RPMI7951 (cell line): Measurements from ENCODE around the gene JTB. TPM values are rescaled to one million over a fixed set of nuclear protein-coding genes. Genes with fewer than 3 reads are reported as not detected.

ENCODE experiments used
- DNase-seq: peaks from one replicate; pipeline ENCODE4 v3.0.0-alpha.2; 2012; ENCODE audit warnings: low read depth
- total RNA-seq: library from RNA; depleted of rRNA; stranded (reverse); fragments of >200 nt; shearing (Covaris generic); gene quantifications from 2 replicates; pipeline ENCODE4 v1.2.3, GENCODE V29; 2014

The JTB gene
- total RNA-seq, 1 experiment from 2014 or later: 155 TPM

DNA sequence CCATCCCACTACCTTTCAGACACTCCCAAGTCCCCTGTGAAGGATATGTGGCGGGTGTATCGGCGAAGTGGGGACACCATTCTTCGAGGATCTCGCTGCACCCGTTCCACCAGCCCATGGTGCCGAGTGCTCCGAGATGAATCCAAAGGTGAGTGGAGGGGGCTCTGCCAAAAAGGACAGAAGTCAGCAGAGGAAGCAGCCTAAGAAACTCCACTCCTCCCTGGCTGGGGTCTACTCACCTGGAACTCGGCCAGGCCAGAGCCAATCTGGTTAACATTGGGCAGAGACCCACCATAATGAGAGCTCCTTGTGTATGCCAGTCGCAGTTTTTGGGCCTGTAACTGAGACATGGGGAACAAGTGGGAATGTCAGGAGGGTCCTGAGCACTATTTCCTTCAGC lies 22.6 kb downstream of the JTB start:
- no peak for DNase-seq

DNA sequence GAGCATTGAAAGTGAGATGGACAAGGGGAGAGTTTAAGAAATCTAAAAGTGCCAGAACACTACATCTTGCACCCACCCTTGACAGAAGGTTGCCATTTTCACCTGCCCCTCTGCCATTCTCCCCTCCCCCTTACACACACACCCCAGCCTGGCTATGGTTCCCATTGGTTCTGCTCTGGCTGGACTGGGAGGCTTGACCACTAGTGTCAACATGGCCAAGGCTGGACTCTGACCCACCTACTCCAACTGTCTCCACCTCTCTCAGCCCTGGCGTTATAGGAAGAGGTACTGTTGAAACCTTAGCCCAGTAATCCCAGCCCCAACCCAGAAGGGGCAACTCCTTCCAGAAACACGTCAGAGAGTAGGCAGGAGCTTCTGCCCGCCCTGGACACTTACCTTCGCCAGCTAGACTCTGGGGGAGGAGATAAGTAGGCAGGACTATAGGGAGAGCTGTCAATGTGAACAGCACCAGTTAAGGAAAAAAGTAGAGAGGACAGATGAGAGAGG lies 23.6 kb downstream of the JTB start:
- DNase-seq: no peak

DNA sequence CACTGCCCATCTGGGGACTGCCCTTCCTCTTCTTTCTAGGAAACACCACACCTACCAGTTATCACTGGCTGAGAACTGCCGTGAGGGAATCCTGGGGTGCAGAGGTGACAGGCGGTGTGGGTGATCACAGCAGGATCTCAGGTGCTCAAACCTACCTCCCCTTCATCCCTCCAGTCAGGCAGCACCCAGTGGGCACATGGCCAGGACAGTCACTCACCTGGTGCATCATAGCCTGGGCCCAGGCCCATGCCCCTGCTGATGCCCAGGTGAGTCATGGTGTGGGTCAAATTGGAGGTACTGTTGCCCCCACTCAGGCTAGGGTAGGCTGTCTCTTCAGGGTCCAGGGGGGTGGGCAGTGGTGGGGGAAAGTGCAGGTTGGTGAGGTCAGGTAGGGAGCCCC lies 25.7 kb downstream of the JTB start:
- DNase-seq: no peak

DNA sequence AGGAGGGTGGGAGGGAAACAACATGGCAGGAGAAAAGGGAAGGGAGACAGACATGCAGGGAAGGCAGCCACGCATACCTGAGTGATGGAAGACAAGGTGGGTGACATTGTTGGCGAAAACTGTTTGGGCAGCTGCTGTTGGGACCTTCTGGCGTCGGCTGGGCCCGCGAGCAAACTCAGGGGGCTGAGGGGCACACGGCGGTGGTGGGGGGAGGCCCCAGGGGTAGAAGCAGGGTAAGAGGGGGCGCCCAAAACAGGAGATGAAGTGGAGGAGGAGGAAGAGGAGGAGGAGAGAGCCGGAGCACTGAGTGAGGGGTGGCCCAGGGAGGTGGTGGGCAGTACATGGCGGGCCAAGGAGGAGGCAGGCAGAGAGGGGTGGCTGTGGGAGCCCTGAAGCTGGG lies 26.3 kb downstream of the JTB start:
- DNase-seq: no peak

GRCh38 chr1:153946622-153947241 lies 30.7 kb downstream of the JTB start, which contains the start of gene DENND4B:
TSS of gene DENND4B (minus strand) at chr1:153946718. CDS start at chr1:153944374, 2,344 bp downstream.
- peak; percentile 74 for DNase-seq

DNA sequence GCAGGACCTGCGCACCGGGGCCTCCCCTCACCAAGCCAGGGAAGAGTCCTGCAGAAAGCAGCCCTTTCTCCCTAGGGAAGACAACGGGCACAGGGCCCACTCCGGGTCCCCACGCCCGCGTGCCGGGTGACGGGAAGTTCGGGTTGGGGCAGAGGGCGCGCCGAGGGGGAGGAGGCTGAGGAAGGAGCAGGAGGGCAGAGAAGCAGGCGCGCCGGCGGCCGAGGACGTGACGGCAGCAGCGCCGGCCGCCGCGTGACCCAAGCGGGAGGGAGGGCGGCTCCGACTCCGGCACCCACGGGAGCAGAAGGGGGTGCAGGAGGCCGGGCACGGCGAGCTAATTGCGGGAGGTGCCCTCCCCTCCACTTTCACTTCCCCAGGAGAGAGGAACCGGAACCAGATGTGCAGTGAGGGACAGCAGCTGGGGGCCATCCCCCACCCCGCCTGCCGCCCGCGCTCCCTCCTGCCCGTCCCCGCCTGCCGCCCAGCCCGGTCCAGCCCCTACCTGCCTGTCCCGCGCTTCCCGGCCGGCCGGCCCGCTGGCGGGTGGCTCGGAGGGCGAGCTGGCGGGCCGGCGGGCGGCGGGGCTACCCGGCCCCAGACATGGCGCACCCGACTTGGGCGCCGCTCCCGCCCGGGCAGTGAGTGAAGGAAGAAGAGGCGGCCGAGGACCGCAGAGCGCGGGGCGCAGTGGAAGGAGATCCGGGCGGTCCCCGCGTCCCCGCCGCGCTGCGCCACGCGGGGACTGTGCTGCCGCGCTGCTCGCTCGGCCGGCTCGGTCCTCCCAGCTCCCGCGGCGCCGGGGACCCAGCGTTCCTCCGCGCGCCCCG lies 31.5 kb downstream of the JTB start:
- DNase-seq: peak; percentile 77

DNA sequence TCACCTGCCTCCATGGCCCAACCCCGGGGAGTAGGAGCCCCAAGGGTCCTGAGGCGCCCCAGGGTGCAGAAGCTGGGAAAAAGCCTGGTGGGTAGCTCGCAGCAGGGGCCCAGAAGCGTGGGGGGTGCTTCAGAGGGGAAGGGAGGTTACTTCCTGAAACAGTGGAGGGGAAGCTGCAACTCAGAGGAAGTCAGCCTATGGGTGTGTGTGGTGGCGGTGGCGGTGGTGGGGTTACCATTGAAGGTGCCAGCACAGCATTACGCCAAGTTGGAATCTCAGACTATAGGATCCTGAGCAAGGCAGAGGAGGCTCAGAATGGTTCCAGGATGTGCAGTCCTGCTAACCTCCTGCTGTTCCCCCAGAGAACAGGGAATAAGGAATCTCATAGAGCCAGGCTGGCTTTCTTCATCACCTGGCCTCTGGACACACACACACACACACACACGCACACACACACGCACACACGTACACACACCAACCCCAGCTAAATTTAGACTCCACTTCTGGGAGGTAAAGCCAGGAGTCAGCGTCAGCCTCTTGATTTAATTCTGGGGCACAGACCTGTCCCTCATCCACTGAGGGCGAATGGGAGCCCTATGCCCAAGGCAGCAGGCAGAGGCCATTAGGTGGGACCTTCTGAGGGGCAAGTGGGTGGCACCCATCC lies 32.2 kb downstream of the JTB start:
- peak; percentile 34 for DNase-seq

DNA sequence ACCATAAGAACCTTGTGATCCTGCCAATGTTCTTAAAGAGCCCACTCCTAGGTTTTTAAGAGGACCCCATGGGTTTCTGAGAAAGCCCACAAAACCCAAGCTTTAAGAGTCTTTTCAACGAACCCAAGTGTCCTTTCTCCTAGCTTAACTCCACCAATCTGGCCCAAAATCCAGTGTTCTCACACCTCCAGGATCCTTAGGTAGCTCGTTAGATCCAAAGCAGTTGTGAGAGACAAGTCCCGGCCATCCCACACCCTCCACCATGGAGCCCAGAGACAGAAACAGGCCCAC lies 32.7 kb downstream of the JTB start:
- DNase-seq: no peak

DNA sequence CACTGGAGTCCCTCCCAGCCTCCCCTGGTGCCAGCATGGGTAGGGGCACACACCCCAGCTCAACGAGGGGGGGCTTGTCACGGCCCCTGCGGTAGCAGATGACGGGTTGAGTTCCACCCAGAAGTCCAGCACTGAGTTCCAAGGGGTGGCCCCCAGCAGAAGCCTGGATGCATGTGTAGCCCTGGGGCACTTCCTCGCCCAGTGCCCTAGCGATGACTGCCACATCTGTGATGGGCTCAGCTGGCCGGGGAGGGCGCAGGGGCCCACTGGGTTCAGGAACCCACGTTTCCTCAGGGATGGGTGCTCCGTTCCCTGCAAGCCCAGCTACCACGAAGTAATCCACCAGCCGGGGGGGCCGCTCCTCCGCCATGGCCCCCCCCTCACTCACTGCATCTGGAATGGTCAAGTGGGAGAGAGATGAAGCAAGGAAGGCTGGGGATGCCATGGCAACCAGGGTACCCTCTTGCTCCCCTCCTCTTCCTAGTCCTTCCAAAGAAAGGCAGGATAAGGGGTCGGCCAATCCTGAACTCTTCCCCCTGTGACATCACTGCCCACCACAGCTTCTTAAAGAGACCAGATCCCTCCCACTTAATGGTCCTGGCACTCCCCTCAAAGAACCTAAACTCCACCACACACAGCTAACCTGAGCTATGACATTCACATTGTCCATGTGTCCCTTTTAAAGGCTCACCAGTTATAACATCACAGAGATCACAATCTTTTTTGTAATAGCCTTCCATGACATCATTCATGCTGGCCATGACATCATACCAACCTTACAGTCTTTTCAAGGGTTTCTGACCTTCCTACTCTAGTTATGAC lies 33.3 kb downstream of the JTB start:
- no peak for DNase-seq

- DNase-seq: no peak
Measured at GRCh38 chr1:153942766-153943549, 34.5 kb downstream of the JTB start.

GRCh38 chr1:153941826-153942725 lies 35.4 kb downstream of the JTB start:
- no peak for DNase-seq

GRCh38 chr1:153940756-153941155 lies 36.7 kb downstream of the JTB start:
- DNase-seq: no peak

DNA sequence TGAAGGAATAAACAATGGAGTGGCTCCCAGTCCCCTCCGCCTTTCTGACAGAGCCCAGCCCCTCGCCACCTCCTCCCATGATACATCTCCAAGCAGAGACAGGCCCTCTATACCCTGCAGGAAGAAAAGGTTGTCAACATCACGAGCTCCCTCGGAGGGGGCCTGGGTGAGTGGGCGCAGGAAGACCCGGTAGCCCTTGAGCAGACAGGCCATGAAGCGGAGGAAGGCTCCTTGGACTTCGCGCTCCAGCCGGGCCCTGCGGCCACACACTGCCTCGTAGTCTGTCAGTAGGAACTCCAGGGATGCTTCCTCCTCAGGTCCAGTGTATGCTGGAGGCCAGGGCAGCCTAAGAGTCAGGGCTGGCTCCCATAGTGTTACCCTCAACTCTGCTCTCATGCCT lies 38.0 kb downstream of the JTB start:
- DNase-seq: no peak

- DNase-seq: no peak
Measured at GRCh38 chr1:153938996-153939395, 38.5 kb downstream of the JTB start.

DNA sequence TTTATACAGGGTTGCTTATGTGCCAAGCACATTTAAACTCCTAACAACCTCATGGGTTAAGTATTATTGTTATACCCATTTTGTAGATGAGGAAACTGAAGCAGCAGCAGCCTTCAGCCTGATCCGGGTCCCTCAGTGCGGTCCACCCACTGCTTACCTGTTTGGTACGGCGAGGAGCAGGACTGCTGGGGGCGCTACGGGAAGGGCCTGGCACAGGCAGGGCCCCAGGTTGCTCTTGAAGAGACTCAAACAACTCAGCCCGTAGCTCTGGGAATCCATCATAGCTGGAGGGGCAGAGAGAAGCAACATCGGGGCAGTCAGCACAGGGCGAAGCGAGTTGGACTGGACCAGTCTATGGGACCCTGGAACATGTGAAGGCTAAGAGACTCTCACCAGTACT lies 40.1 kb downstream of the JTB start:
- DNase-seq: no peak

DNA sequence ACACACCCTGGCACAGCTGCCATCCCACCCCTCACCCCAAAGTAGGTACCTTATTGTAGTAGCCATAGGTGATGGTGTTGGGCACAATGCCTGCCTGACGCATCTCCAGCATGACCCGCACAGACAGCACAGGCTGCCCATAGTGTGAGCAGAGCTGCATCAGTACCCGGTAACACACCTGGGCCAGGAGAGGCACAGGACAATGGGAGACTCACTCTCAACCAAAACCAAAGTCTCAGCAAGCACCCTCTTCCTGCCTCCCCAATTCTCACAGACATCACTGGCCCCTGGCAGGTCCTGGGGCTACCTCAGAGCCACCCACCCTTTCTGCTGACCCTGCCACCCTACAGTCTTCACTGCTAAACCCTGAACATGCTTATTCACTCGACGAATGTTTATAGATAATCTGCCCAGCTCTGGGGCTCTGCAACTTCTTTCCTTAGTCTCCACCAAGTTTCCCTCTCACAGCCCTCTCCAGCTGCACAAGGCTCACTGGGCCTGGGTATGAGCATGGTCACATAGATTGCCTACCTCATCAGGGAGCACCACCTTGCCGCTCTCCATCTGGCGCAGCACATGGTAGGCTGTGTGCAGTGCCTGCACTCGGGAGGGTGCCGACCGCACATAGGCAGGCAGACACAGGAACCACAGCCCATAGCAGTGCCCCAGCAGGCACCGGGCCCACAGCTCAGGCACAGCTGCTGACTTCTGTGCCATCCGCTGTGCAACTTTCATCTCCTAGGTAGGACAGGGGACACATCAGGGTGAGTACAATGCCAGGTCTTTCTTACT lies 41.3 kb downstream of the JTB start:
- no peak for DNase-seq

GRCh38 chr1:153934746-153935145 lies 42.7 kb downstream of the JTB start:
- no peak for DNase-seq

- DNase-seq: no peak
Measured at GRCh38 chr1:153933955-153934354, 43.5 kb downstream of the JTB start.

DNA sequence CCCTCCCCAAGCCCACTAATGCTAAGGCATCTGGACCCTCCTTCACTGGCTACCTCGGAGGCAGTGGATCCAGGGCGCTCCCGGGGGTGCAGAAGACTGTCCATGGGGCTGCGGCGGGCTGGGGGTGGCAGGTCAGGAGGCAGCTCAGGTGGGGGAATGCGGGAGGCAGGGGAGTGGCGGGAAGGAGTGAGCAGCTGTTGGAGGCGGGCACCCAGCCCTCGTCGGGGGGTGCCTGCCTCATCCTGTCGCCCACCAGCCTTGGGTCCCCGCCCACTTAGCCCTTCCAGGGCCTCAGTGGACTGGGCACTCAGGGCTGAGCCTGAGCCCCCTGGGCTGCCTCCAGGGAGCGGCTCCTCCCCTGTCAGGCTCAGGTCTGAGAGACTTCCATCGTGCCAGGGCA lies 44.0 kb downstream of the JTB start:
- no peak for DNase-seq
